Activated naive CD4-positive, alpha-beta T cell treated with anti-CD3 and anti-CD28 coated beads for 36 hours (primary cell): Measurements from ENCODE around the gene C19orf73. TPM values are rescaled to one million over a fixed set of nuclear protein-coding genes. Genes with fewer than 3 reads are reported as not detected.

Experiments used
- CTCF ChIA-PET: fragments of 350-600 bp; sonication (Branson Sonifier 250); formaldehyde crosslinking; loops from one replicate; lab custom pipeline; 2021; ENCODE audit warnings: antibody characterized with exemption; lab: Charles Lee
- DNase-seq: peaks from one replicate; pipeline ENCODE4 v3.0.0-alpha.2; 2020
- H3K27ac Mint-ChIP-seq: one replicate; pipeline ENCODE4 v1.8.0; 2021; ENCODE audit warnings: mild to moderate bottlenecking, mixed read lengths
- H3K27me3 Mint-ChIP-seq: one replicate; pipeline ENCODE4 v1.8.0; 2021; ENCODE audit warnings: low read depth, mixed read lengths
- H3K36me3 Mint-ChIP-seq: one replicate; pipeline ENCODE4 v1.8.0; 2021; ENCODE audit warnings: low read depth, mixed read lengths
- H3K4me1 Mint-ChIP-seq: one replicate; pipeline ENCODE4 v1.8.0; 2021; ENCODE audit warnings: low read depth, mixed read lengths
- H3K4me3 Mint-ChIP-seq: one replicate; pipeline ENCODE4 v1.8.0; 2021; ENCODE audit warnings: mild to moderate bottlenecking, moderate library complexity, mixed read lengths
- H3K9me3 Mint-ChIP-seq: one replicate; pipeline ENCODE4 v1.8.0; 2021; ENCODE audit warnings: mixed read lengths
- intact Hi-C: fragments of 100-400 bp; cut with micrococcal nuclease; formaldehyde crosslinking; loops from one replicate; pipeline ENCODE4 v1.15.1; 2023
- total RNA-seq, 2 experiments: library from RNA; stranded (reverse); gene quantifications; one replicate each; pipeline ENCODE4 v1.2.3, GENCODE V29; 2021

C19orf73 gene
- total RNA-seq, 2 experiments from 2014 or later = 1.5 to 1.9 TPM

DNA sequence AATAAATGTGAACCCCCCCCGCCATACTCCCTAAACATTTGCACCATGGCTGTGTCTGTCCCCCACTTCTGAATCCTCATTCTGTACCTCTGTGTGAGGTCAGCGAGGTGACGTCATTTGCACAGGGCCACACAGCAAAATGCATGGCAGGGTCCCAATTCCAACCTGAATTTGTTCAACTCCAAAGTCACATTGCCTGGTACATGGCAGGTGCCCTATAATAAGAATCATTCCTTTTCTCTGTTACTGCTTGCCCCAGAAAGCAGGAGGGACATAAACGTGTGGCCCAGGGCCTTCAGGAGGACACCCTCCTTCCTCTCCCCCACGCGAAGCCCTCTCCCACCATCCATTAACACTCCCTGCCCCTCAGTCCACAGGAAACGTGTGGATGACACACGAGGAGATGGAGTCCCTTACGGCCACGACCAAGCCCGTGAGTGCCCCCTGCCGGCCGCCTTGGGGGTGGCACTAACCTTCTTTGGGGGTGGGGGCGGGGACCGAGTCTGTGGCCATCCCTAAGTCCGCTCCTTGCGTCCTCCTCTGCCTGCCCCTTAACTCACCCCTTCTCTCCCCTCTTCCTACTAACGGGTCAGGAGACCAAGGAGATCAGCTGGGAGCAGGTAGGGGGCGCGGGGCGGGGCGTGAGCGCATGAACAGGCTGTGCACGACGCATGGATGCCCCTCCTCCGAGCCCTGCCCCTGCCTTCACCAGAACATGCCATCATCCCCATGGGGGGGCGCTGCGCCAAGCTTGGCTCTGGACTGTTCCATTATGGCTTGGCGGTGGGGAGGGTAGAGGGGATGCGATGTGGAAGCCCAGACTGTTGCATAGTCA lies 26.8 kb upstream of the C19orf73 start:
- no peaks in the 10 kb centered on the region for H3K9me3 Mint-ChIP-seq
- H3K27me3 Mint-ChIP-seq = peaks cover 49% of the 10 kb centered on the region
- H3K4me3 Mint-ChIP-seq = peak overlapping the region; percentile 19
- H3K36me3 Mint-ChIP-seq = no peaks in the 10 kb centered on the region
- intact Hi-C loops = loop anchor here (1.0 to 5.0 kb wide), 3 partner anchors 48 to 88 kb away; partner anchors contain the start of gene CGB7
- H3K4me1 Mint-ChIP-seq = peaks cover 29% of the 10 kb centered on the region
- CTCF ChIA-PET = interaction anchor here (0.5 to 3.2 kb wide), 17 partner anchors 12 to 189 kb away, joined by 3 to 11 read pairs (median 3); partner anchors contain the start of genes GYS1 and RUVBL2
- no peak overlapping the region for H3K27ac Mint-ChIP-seq
- peak; percentile 86 for DNase-seq

DNA sequence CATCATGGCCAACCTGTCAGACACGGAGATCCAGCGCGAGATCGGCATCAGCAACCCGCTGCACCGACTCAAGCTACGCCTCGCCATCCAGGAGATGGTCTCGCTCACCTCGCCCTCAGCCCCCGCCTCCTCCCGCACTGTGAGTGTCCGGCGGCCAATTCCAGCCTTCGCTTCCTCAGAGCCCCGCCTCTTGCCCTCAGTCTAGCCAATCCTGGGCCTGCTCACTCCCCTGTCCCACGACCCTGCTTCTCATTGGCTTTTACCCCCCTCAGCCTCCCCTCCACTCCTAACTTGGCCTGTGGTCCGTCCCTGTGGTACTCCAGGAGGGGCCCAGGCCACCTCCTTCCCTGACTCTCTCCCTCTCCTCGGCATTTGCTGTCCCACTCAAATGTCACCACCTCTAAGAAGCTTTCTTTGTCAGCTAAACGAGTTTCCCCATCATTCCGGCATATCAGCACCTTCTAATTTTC lies 24.0 kb upstream of the C19orf73 start:
- CTCF ChIA-PET = interaction anchor here (0.7 to 3.2 kb wide), 3 partner anchors 45 to 150 kb away, joined by 3 to 9 read pairs (median 4); partner anchors contain the start of genes GYS1 and RUVBL2
- Mint-ChIP-seq H3K27ac (no peak overlapping the region), H3K9me3 (no peaks in the 10 kb centered on the region), H3K27me3 (peaks cover 25% of the 10 kb centered on the region), H3K36me3 (no peaks in the 10 kb centered on the region), H3K4me3 (peak overlapping the region; percentile 67), H3K4me1 (peaks cover 14% of the 10 kb centered on the region)
- intact Hi-C loops = no loop called here
- DNase-seq = peak; percentile 80

GRCh38 chr19:49141352-49141751 lies 22.4 kb upstream of the C19orf73 start:
- H3K36me3 Mint-ChIP-seq = peaks cover 2% of the 10 kb centered on the region
- CTCF ChIA-PET = interaction anchor here (0.7 to 0.9 kb wide), 3 partner anchors 35 to 44 kb away, joined by 3 to 5 read pairs (median 3); no protein-coding TSS in a partner anchor
- no peak for DNase-seq
- intact Hi-C loops = no loop called here
- no peaks in the 10 kb centered on the region for H3K9me3 Mint-ChIP-seq
- H3K4me3 Mint-ChIP-seq = no peak overlapping the region
- H3K27me3 Mint-ChIP-seq = peaks cover 14% of the 10 kb centered on the region
- H3K27ac Mint-ChIP-seq = no peak overlapping the region
- H3K4me1 Mint-ChIP-seq = peaks cover 14% of the 10 kb centered on the region

GRCh38 chr19:49140951-49141350 lies 22.0 kb upstream of the C19orf73 start:
- H3K4me3 Mint-ChIP-seq = no peak overlapping the region
- H3K9me3 Mint-ChIP-seq = no peaks in the 10 kb centered on the region
- intact Hi-C loops = no loop called here
- peaks cover 12% of the 10 kb centered on the region for H3K27me3 Mint-ChIP-seq
- CTCF ChIA-PET = interaction anchor here (0.8 to 0.9 kb wide), 2 partner anchors 35 to 43 kb away, joined by 3 read pairs; no protein-coding TSS in a partner anchor
- DNase-seq = no peak
- H3K27ac Mint-ChIP-seq = no peak overlapping the region
- H3K36me3 Mint-ChIP-seq = peaks cover 2% of the 10 kb centered on the region
- H3K4me1 Mint-ChIP-seq = peaks cover 16% of the 10 kb centered on the region

GRCh38 chr19:49136771-49137171 lies 17.8 kb upstream of the C19orf73 start:
- Mint-ChIP-seq H3K4me1 (peaks cover 20% of the 10 kb centered on the region), H3K4me3 (no peak overlapping the region), H3K27me3 (peaks cover 5% of the 10 kb centered on the region), H3K36me3 (peaks cover 3% of the 10 kb centered on the region), H3K9me3 (no peaks in the 10 kb centered on the region), H3K27ac (no peak overlapping the region)
- no peak for DNase-seq
- CTCF ChIA-PET = interaction anchor here (0.9 kb wide), 1 partner anchor 11 kb away, joined by 3 read pairs; no protein-coding TSS in a partner anchor
- intact Hi-C loops = no loop called here

- Mint-ChIP-seq H3K27me3 (peaks cover 5% of the 10 kb centered on the region), H3K4me3 (no peak overlapping the region), H3K36me3 (peaks cover 3% of the 10 kb centered on the region), H3K27ac (no peak overlapping the region), H3K4me1 (peaks cover 20% of the 10 kb centered on the region), H3K9me3 (no peaks in the 10 kb centered on the region)
- CTCF ChIA-PET = interaction anchor here (1.1 kb wide), 1 partner anchor 22 kb away, joined by 3 read pairs; no protein-coding TSS in a partner anchor
- DNase-seq = no peak
- intact Hi-C loops = no loop called here
These were observed 16.7 kb upstream of the C19orf73 start for GRCh38 chr19:49135686-49136085.

DNA sequence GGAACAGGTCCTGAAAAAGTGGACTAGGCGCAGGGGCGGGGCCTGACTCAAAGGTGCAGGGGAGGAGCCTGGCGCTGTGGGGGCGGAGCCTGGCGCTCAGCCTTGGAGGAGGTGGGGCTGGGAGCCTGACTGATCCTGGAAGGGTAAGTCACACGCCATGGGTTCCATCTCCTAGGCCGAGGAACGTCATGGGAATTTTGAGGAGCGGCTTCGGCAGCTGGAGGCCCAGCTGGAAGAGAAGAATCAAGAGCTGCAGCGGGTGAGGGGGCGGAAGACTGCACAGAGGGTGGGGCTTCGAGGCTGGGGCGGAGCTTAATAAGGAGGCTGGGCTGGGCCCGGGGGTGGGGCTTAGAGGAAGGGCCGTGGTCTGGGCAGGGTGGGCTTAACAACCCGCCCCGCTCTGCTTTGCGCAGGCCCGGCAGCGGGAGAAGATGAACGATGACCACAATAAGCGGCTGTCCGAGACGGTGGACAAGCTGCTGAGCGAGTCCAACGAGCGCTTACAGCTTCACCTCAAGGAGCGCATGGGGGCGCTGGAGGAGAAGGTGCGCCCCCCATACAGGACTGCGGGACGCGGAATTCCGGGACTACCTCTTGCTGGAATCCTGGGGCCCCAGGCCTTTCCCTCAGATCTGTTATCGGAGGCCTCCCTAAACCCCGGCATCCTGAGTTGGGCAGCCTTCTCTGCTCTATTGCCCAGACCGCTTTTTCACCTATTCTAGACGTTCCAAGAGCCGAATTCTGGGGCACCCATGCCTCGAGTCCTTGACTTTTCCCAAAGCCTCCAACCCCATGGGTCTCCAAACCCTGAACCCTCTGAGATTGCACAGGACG lies 14.9 kb upstream of the C19orf73 start:
- peak; percentile 78 for DNase-seq
- Mint-ChIP-seq H3K4me1 (peaks cover 22% of the 10 kb centered on the region), H3K9me3 (no peaks in the 10 kb centered on the region), H3K36me3 (peaks cover 3% of the 10 kb centered on the region), H3K27me3 (peaks cover 5% of the 10 kb centered on the region), H3K4me3 (peak overlapping the region; percentile 70), H3K27ac (no peak overlapping the region)
- CTCF ChIA-PET = interaction anchor here (0.6 to 2.8 kb wide), 4 partner anchors 13 to 482 kb away, joined by 3 to 8 read pairs (median 6); no protein-coding TSS in a partner anchor
- intact Hi-C loops = no loop called here

GRCh38 chr19:49132974-49133609 lies 14.1 kb upstream of the C19orf73 start:
- CTCF ChIA-PET = interaction anchor here (0.6 to 2.8 kb wide), 2 partner anchors 13 to 33 kb away, joined by 3 to 8 read pairs; no protein-coding TSS in a partner anchor
- H3K27me3 Mint-ChIP-seq = peaks cover 5% of the 10 kb centered on the region
- peaks cover 29% of the 10 kb centered on the region for H3K4me1 Mint-ChIP-seq
- intact Hi-C loops = no loop called here
- no peak for DNase-seq
- peaks cover 3% of the 10 kb centered on the region for H3K36me3 Mint-ChIP-seq
- H3K4me3 Mint-ChIP-seq = peak overlapping the region; percentile 70
- H3K9me3 Mint-ChIP-seq = no peaks in the 10 kb centered on the region
- H3K27ac Mint-ChIP-seq = no peak overlapping the region

DNA sequence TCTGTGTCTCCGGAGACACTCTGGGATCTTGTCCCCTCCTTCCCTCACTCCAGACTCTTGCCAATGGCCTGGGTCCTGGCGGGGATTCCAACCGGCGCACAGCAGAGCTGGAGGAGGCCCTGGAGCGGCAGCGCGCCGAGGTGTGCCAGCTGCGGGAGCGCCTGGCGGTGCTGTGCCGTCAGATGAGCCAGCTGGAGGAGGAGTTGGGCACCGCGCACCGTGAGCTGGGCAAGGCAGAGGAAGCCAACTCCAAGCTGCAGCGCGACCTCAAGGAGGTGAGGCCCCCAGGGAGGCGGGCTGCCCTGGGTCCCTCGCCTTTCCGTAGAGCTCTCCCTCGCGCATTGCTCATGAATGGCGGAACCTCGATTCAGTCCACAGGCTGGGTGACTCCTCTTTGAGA lies 11.4 kb upstream of the C19orf73 start:
- peaks cover 1% of the 10 kb centered on the region for H3K36me3 Mint-ChIP-seq
- CTCF ChIA-PET = interaction anchor here (0.6 to 2.0 kb wide), 6 partner anchors 14 to 424 kb away, joined by 3 to 8 read pairs (median 4); partner anchors contain the start of gene LIN7B
- intact Hi-C loops = no loop called here
- peaks cover 5% of the 10 kb centered on the region for H3K27me3 Mint-ChIP-seq
- no peak overlapping the region for H3K4me3 Mint-ChIP-seq
- H3K4me1 Mint-ChIP-seq = peaks cover 30% of the 10 kb centered on the region
- no peaks in the 10 kb centered on the region for H3K9me3 Mint-ChIP-seq
- no peak for DNase-seq
- H3K27ac Mint-ChIP-seq = no peak overlapping the region

GRCh38 chr19:49129238-49129583 lies 10.3 kb upstream of the C19orf73 start:
- Mint-ChIP-seq H3K27ac (no peak overlapping the region), H3K4me1 (peaks cover 27% of the 10 kb centered on the region), H3K36me3 (peaks cover 1% of the 10 kb centered on the region), H3K27me3 (peaks cover 5% of the 10 kb centered on the region), H3K9me3 (no peaks in the 10 kb centered on the region), H3K4me3 (no peak overlapping the region)
- intact Hi-C loops = no loop called here
- CTCF ChIA-PET = interaction anchor here (0.8 to 2.0 kb wide), 2 partner anchors 15 to 18 kb away, joined by 3 to 8 read pairs; no protein-coding TSS in a partner anchor
- no peak for DNase-seq

DNA sequence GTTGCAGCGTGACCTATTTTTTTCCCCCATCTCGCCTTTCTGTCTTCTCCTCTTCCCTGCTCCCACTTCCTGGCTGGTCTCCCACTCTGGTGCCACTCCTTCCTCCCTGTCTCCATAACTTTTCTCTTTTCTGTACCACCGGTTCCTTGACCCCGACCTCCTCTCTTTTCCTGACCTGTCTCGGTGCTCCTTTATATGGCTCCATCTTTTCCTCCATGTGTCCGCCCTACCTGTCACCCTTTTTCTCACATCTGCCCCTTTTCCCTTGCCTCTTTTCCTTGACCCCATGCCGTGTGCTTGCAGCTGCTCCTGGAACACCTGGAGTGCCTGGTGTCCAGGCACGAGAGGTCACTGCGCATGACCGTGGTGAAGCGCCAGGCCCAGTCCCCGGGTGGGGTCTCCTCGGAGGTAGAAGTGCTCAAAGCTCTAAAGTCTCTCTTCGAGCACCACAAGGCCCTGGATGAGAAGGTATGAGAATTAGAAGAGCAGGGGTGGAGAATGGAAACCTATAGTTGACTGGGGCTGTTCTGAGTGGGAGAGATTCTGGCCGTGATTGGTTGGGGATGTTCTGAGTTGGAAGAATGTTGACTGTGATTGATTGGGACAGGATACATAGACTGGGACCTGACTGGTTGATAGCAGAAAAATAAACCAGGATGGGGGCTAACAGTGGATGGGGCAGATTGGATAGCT lies 9.7 kb upstream of the C19orf73 start:
- H3K9me3 Mint-ChIP-seq = no peaks in the 10 kb centered on the region
- no peak for DNase-seq
- H3K4me1 Mint-ChIP-seq = peaks cover 23% of the 10 kb centered on the region
- CTCF ChIA-PET = interaction anchor here (0.8 to 2.0 kb wide), 5 partner anchors 15 to 349 kb away, joined by 3 to 8 read pairs (median 3); partner anchors contain the start of genes GYS1 and RUVBL2
- intact Hi-C loops = loop anchor here (1.0 kb wide), 2 partner anchors 9 to 43 kb away; partner anchors contain the start of genes C19orf73, PPFIA3 and SNRNP70
- H3K27ac Mint-ChIP-seq = no peak overlapping the region
- H3K36me3 Mint-ChIP-seq = no peaks in the 10 kb centered on the region
- H3K4me3 Mint-ChIP-seq = peak overlapping the region; percentile 94
- H3K27me3 Mint-ChIP-seq = peaks cover 3% of the 10 kb centered on the region
